ENCODE measurements around the gene PLXNA4. TPM values are rescaled to one million over a fixed set of nuclear protein-coding genes. Genes with fewer than 3 reads are reported as not detected.

Gene PLXNA4
- total and polyA plus RNA-seq, 9 of the 15 experiments (the other 6 are each of a cell fraction or from before 2014, with no cell fraction given), result under 0.01 to 0.09 TPM; not detected in 7

DNA sequence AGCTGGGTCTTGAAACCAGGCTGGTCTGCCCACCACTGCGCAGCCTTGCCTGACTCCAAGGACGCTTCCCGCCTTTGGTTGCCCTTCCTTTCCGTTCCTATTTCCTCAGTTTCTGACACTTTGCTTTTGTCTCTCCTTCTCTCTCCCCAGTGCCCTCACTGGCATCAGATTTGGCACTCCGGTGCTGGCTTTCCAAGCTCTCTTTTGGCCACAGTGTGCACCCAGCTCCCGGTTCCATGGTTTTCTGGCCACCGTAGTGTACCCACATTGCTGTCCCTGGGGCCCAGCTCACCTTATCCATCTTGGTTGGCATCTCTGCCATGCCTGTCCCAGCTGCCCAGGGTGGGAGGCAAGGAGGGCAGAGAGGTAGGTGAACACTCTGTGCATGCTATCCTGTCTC is 142.2 kb downstream of the PLXNA4 start (continued):
- no peak for TF ChIP-seq ZNF197 (CRISPR knock-in tag; IDR thresholded peaks at IDR 0.05; ENCODE audit: low read depth)
- TF ChIP-seq ZSCAN29 (IDR thresholded peaks at IDR 0.05), result no peak
- TF ChIP-seq, protein P1, sequence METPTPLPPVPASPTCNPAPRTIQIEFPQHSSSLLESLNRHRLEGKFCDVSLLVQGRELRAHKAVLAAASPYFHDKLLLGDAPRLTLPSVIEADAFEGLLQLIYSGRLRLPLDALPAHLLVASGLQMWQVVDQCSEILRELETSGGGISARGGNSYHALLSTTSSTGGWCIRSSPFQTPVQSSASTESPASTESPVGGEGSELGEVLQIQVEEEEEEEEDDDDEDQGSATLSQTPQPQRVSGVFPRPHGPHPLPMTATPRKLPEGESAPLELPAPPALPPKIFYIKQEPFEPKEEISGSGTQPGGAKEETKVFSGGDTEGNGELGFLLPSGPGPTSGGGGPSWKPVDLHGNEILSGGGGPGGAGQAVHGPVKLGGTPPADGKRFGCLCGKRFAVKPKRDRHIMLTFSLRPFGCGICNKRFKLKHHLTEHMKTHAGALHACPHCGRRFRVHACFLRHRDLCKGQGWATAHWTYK (CRISPR knock-in tag; IDR thresholded peaks at IDR 0.05), result no peak
- no peak for TF ChIP-seq RNF2 (IDR thresholded peaks at IDR 0.05)
- TF ChIP-seq, protein P2, sequence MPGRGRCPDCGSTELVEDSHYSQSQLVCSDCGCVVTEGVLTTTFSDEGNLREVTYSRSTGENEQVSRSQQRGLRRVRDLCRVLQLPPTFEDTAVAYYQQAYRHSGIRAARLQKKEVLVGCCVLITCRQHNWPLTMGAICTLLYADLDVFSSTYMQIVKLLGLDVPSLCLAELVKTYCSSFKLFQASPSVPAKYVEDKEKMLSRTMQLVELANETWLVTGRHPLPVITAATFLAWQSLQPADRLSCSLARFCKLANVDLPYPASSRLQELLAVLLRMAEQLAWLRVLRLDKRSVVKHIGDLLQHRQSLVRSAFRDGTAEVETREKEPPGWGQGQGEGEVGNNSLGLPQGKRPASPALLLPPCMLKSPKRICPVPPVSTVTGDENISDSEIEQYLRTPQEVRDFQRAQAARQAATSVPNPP (IDR thresholded peaks at IDR 0.05; ENCODE audit: borderline replicate concordance, insufficient read depth, insufficient read length), result no peak
- no peak for TF ChIP-seq CCAR2 (IDR thresholded peaks at IDR 0.05; ENCODE audit: low read depth, low read length)

DNA sequence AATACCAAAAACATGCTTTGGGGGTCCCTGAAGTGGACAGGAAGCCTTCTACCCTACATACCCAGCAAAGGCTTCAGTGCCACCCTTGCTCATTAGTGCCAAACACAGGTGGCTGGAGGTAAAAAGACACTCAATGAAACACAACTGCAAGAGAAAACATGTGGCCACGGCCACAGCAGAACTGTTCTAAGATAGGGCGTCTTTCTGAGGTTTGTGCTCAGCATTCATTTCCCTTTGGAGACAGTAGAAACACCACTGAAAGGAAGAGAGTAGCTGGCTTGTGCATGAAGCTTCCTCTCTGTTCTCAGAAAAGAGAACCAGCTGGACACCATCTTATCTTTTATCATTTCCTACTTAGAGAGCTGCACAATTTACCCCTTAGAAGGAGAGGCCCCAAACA is 143.0 kb downstream of the PLXNA4 start:
- Histone ChIP-seq H3K36me3 (ENCODE audit: control insufficient read depth, insufficient read depth, low read length) (no peaks in the 10 kb centered on the region), H3K4me3 (no peak overlapping the region), H3K27me3 (ENCODE audit: control insufficient read depth in 2 of 2, insufficient read depth in 2 of 2, low read length in 2 of 2) (peaks cover 13 to 54% of the 10 kb centered on the region in 2 experiments; a peak in 4 of 5 replicates), H4K20me1 (replicated peaks; ENCODE audit: control insufficient read depth, insufficient read depth, low read length) (0 out of 2 replicates have a peak, but pooled peaks cover 9% of the 10 kb centered on the region), H3K27ac (ENCODE audit: extremely low read depth, low read depth, low read length) (no peak overlapping the region), H3K9me3 (replicated peaks; ENCODE audit: control insufficient read depth, insufficient read depth, low read depth, low read length) (no peaks in the 10 kb centered on the region), H3K79me2 (ENCODE audit: control insufficient read depth, insufficient read depth, low read length) (no peaks in the 10 kb centered on the region), H3K9ac (ENCODE audit: insufficient read depth in 1 of 2, low read depth in 2 of 2, low read length in 2 of 2) (no peak overlapping the region), H3K4me2 (ENCODE audit: insufficient read depth, low read length) (no peak overlapping the region), H2AFZ (ENCODE audit: low read depth, low read length) (no peak overlapping the region), H3K9me1 (ENCODE audit: control insufficient read depth, insufficient read depth, low read length) (no peaks in the 10 kb centered on the region), H3K4me1 (replicated peaks in 1 of 2; ENCODE audit: control insufficient read depth in 2 of 2, insufficient read depth in 2 of 2, low read length in 2 of 2) (no peaks in the 10 kb centered on the region; a peak in 2 of 5 replicates)
- FAIRE-seq (no peak), DNase-seq (ENCODE audit: extremely low read depth in 1 of 4, low spot score in 3 of 4) (no peak), ATAC-seq (no peak)
- TF ChIP-seq RBM15 (IDR thresholded peaks at IDR 0.05; ENCODE audit: insufficient read depth, low read length), result no peak
- no peak for TF ChIP-seq CBFA2T3 (IDR thresholded peaks at IDR 0.05)
- no peak for TF ChIP-seq FOSL1 (tag; conservative IDR thresholded peaks at IDR 0.05)
- TF ChIP-seq TGIF2 (CRISPR knock-in tag; IDR thresholded peaks at IDR 0.05), result no peak
- no peak for TF ChIP-seq FOXJ2 (tag; IDR thresholded peaks at IDR 0.05)
- no peak for TF ChIP-seq FOXA1 (IDR thresholded peaks at IDR 0.05; ENCODE audit: borderline replicate concordance)
- 6% methylated on average over 2 of the region's 2 CpGs for WGBS (ENCODE audit: insufficient coverage, low coverage, missing lambda C conversion rate)
- ChIA-PET CTCF (ENCODE audit: low intra/inter-chr PET ratio) (no interaction called here), POLR2A (no interaction called here)
- intact Hi-C loops (cut with micrococcal nuclease) (no loop called here), in situ Hi-C loops (cut with MboI) (no loop called here)
- no TSS peak for BruUV-seq (replicated peaks)
